GM20000 (cell line): ENCODE data around the gene MPIG6B.

Experiments
- DNase-seq: peaks from one replicate; pipeline ENCODE4 v3.0.0; 2012; ENCODE audit warnings: low spot score
- CTCF ChIP-seq: IDR thresholded peaks from 2 replicates; pipeline ENCODE4 v1.5.1; 2012; ENCODE audit warnings: mild to moderate bottlenecking, control low read depth; ENCODE audit errors: extremely low read depth, missing control alignments

Gene MPIG6B

GRCh38 chr6:31737315-31737990, 14.3 kb downstream of the MPIG6B start:
- no peak for DNase-seq
- TF ChIP-seq CTCF, result no peak

GRCh38 chr6:31737991-31738979, 15.1 kb downstream of the MPIG6B start:
- TF ChIP-seq CTCF, result no peak
- DNase-seq, result peak; percentile 80

- DNase-seq, result peak; percentile 95
- TF ChIP-seq CTCF, result no peak
These were observed 16.6 kb downstream of the MPIG6B start, which contains the start of gene MSH5 for GRCh38 chr6:31739639-31740396. MSH5 (plus strand) TSS chr6:31740005; CDS start chr6:31740467, 462 bp downstream.

GRCh38 chr6:31740397-31741223, 17.4 kb downstream of the MPIG6B start:
- no peak for TF ChIP-seq CTCF
- no peak for DNase-seq

- TF ChIP-seq CTCF, result no peak
These were observed 18.6 kb downstream of the MPIG6B start for GRCh38 chr6:31741815-31742214.

GRCh38 chr6:31742894-31743293, 19.7 kb downstream of the MPIG6B start:
- DNase-seq, result no peak
- TF ChIP-seq CTCF, result no peak

More at GRCh38 chr6:31741815-31742214, 18.6 kb downstream of the MPIG6B start:
- DNase-seq, result no peak
